NCI-H2107 treated with DMSO at 0.1 percent for 48 hours (cell line): ENCODE data around the gene BMP7.
A peak's percentile ranks its signal among the peaks of the same experiment; 100 is the strongest.

ENCODE experiments used
- DNase-seq: peaks from one replicate; lab custom pipeline; 2025; ENCODE audit not compliant: unreplicated experiment; lab: John Stamatoyannopoulos, UW

BMP7 gene

DNA sequence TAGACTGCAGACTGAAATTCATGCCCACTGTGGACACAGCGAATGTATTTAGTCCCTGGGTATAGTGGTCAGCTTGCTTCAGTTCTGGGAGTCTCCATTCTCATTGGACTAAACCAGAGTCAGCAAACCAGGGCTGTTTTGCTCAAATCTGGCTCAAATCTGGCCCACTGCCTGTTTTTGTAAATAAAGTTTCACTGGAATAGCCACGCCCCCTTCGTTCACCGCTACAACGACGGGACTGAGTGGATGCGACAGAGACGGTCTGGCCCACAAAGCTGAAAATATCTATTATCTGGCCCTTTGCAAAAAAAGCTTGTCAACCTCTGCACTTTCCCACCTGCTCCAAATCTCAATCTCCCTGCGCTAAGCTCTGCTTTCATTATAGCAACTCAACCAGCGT lies 135.4 kb downstream of the BMP7 start:
- DNase-seq: no peak

DNA sequence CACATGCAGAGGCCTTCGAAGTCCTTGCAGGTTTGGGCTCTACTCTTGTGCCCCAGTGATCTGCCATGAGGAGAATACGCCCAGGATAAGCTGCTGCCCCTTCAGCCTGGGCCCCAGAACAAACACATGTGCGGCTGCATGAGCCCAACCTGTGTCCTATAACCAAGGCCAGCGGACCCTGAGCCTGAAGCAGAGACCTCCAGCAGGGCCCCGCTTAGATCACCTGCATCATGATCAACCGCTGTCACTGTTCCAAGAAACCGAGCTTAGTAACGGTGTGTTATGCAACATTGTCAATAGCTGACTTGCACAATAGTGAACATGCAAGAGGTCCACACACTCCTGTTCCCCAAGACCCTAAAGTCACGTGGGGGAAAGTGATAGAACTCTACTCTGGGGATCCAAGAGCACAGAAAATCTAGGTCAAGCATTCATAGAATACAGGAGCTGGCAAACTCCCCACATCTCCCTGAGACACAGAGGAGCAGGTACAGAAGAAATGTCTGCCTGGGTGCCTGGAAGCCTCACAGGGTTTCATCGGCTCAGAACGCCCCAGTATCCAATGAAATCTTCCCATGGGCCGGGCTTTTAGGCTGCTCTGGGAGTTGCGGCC lies 136.2 kb downstream of the BMP7 start:
- no peak for DNase-seq

DNA sequence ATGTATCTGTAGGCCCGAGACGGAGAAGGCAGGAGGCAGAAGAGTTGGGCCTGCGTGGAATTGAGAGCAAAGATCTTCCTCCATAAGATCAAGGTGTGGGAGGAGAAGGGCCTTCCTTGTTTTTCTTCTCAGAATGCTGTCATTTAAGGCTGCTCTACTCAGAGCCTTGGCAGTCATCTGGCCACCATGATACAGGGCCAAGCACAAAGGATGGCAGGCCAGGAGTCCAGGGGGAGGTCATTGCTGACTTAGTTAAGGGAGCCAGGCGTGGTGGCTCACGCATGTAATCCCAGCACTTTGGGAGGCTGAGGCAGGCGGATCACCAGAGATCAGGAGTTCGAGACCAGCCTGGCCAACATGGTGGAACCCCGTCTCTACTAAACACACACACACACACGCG lies 137.1 kb downstream of the BMP7 start:
- no peak for DNase-seq

DNA sequence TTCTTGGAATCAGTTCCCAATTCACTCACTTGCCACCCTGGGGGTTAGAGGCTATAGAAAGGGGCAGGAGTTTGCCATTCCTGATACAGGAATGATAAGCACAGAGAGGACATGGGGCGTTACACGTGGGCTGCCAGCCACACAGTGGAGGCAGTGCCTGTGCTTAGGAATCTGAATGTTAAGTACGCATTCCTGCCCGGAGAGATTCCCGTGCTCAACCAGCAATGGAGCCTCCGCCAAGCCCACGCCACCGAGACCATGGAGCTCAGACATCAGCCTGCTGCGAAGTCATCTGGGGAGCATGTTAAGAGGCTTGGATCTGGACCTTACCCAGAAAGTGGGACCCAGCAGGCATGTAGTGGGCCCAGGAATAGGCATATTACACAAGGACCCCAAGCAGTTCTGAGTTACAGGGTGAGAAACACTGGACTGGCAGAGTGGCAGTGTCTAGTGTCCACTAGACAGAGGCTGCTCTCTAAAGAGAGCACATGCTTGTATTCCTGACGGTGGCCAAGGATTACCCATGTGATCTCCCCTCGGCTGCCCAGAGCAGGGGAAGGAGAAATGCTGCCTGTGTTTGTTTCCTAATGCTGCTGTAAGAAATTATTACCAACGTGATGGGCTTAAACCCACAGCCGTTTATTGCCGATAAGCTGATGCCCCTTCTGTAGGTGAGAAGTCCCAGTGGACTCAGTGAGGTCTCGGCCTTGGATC lies 138.2 kb downstream of the BMP7 start:
- no peak for DNase-seq

DNA sequence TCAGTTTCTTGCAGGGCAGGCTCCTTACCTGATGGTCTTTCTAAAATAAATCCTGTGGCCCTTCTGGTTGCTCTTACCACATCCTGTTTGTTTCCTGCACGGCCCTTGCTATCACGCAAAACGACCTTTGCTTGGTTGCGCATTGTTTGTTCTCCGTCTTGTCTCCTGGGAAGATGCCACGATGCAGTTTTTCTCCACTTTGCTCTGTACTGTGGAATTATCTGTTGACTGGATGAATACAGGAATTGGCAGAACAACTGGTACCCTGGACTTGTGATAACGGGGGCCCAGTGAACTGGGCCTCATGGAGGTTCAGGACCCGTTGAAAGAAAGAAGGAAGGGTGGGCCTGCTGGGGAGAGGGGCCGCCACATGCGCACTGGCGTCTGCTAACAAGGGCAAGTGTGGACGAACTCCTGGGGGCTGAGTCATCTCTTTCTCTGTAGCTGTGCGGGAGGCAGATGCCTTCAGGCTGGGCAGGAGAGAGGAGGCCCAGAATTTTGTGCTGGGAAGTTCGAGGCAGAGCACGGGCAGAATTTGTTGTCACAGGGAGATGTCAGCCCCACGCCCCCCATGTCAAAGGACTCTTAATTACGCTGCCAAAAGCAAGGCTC lies 139.9 kb downstream of the BMP7 start:
- no peak for DNase-seq

DNA sequence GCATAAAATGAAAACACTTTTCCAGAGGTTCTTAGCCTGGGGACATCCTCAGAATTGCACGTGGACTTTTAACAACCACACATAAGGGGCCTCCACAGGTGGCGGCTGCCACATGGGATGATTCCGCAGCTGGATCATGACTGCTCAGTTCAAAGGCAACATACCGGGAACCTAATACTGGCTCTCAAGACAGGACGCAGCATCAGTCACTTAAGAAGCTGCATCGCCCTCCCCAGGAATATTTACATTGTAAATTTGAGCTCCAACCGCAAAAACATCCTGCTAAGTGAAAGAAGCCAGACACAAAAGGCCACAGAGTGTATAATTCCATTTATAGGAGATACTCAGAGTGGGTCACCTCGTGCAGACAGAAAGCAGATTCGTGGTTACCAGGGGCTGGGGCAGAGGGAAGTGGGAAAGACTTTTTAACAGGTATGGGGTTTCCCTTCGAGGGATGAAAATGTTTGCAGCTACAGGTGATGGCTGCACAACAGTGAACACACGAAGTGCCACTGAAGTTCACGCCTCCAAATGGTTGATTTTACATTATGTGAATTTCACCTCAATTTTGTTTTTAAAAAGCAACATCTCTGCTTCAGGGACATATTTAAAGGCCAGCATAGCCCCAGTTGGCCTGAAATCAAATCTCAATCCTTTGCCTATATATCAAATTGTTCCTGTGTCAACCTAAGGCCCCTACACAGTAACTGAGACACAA lies 141.5 kb downstream of the BMP7 start:
- DNase-seq: peak; percentile 3

DNA sequence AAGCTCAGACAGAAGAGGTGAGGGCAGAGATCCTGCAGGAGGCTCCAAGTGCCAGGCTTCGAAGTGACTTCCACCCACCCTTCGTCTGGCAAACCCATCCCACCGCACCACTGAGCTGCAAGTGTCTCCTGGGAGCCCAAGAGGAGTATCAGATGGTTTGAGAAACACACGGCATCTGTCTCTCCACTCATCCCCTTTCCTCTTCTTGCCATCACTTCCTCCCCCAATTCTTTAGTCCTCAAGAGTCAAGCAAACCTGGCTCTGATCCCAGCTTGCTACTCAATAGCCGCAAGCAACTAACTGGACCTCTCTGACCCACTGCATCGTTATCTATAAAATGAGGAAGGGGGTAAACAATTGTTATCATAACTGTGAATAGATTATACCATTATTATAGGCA lies 142.1 kb downstream of the BMP7 start:
- DNase-seq: no peak

DNA sequence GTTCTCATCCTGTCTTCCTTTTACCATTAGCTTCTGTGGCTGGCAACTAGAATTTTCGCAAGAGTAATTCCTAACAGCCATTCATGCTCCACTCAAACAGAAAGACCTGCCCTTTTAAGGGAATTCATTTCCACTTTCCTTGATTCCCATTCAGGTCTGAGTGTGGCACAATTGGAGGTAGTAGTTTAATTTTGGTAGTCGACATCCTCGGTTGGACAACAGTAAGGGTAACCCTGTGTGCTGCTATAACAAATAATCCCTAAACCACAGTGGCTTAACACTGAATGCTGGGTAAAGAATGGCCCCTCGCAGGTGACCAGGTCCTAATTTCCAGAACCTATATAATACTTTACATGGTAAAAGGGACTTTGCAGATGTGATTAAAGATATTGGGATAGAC lies 142.9 kb downstream of the BMP7 start:
- no peak for DNase-seq

DNA sequence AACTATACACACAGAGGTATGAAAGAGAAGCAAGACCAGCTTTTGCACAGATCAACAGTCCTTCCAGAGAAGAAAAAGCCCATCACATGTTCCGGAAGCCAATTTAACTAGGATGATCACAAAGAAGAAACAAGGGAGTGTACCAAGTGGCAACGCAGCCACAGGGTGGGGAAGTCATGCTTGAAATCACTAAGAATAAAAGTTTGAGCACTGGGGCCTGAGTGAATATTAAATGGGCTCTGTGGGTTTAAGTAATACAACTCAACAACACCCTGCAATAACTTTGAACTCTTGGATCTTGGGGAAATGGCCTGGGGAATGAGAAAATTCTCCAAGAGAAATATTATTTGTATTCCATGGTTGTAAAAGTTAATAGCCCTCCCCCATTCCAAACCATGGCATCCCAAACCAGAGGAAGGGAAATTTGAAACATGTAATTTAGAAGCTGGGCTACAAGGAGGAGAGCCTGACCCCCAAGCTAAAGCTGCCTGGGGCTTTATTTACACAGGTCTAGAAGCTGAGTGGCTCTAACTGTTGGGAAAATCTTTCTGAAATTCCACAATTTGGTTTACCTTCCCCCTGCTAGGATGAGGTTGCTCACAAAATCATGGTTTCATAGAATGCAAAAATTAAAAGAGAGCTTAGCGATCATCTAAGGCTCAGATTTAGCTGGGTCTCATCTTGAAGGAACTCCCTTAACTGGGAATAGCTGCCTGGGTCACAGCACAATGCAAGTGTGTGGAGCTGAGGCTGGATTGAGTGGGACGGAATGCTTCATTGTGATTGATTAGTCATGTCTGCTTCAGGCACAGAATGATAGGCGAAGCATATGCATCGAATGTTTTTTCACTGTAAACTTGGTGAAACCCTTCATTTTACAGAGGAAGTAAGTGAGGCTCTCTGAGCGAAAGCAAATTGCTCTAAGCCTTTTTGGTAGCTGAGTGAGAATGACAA lies 143.6 kb downstream of the BMP7 start:
- no peak for DNase-seq

DNA sequence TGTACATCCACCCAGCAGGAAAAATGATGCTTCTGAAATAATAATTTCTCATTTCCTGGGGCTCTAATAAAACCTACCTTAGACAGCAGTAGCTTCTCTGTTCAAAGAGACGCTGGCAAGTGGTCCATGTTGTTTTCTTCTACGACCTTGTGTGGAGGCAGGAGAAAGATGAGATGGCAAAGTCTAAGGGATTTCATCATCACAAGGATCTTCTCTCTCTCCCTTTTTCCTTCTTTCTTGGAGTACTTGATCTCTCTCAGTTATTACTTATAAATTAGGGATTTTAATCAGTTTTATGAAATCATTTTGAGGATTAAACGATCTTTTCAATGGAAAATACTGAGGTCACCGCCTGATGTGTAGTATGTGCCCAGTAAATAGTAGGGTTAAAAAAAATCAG lies 147.5 kb downstream of the BMP7 start:
- DNase-seq: no peak
